ENCODE results near the gene TAF11L14.

TAF11L14 gene

GRCh38 chr5:17679597-17680203 is 45.4 kb downstream of the TAF11L14 start:
- no peak for DNase-seq (ENCODE audit: low read depth)

DNA sequence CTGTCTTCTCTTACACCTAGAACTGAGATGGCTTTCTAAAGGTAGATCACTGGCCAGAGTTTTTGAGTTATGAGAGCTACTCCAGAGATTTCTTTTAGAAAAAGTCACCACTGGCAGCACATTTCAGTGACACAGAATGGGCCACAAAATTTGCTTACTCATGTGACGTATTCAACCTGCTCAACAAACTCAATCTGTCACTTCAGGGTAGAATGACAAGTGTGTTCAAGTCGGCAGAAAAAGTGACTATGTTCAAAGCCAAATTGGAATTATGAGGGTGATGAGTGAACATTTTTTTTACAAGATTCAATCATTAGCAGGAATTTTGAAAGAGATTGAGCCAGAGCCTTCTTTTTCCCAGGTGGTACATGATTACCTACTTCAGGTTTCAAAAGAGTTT is 46.5 kb downstream of the TAF11L14 start:
- DNase-seq (ENCODE audit: low read depth) = no peak
